ENCODE measurements around the gene CTIF.

CTIF gene

GRCh38 chr18:48493434-48494230, 45.2 kb upstream of the CTIF start:
- Histone ChIP-seq H3K4me3 (ENCODE audit: insufficient read depth, low read length, poor library complexity, severe bottlenecking) (no peak overlapping the region), H3F3A (ENCODE audit: insufficient read depth) (no peaks in the 10 kb centered on the region), H3K27me3 (ENCODE audit: low read length) (no peaks in the 10 kb centered on the region), H2AFZ (ENCODE audit: low read depth, low read length, severe bottlenecking) (no peak overlapping the region), H3K9me2 (replicated peaks; ENCODE audit: insufficient read depth, low read length) (no peaks in the 10 kb centered on the region), H3K9ac (ENCODE audit: low read length) (no peak overlapping the region), H4K20me1 (ENCODE audit: low read depth, low read length) (no peaks in the 10 kb centered on the region), H3K27ac (ENCODE audit: low read depth, low read length) (no peak overlapping the region), H3K79me2 (ENCODE audit: insufficient read depth, low read length) (no peaks in the 10 kb centered on the region), H3K36me3 (ENCODE audit: low read length) (no peaks in the 10 kb centered on the region), H3K4me2 (ENCODE audit: low read depth, low read length, poor library complexity, severe bottlenecking) (no peak overlapping the region), H3K9me3 (ENCODE audit: insufficient read depth, low read length) (no peaks in the 10 kb centered on the region)
- TF ChIP-seq CTCF (IDR thresholded peaks at IDR 0.05; ENCODE audit: insufficient read depth, low read length, poor library complexity, severe bottlenecking), result no peak
- no peak for TF ChIP-seq EZH2phosphoT487 (conservative IDR thresholded peaks at IDR 0.05; ENCODE audit: low read length)

- no peaks in the 10 kb centered on the region for H3K36me3 ChIP-seq (ENCODE audit: low read length)
- H3K9me2 ChIP-seq (replicated peaks; ENCODE audit: insufficient read depth, low read length), result no peaks in the 10 kb centered on the region
- no peak overlapping the region for H3K4me2 ChIP-seq (ENCODE audit: low read depth, low read length, poor library complexity, severe bottlenecking)
- no peak overlapping the region for H3K4me3 ChIP-seq (ENCODE audit: insufficient read depth, low read length, poor library complexity, severe bottlenecking)
- no peak overlapping the region for H2AFZ ChIP-seq (ENCODE audit: low read depth, low read length, severe bottlenecking)
- no peak overlapping the region for H3K9ac ChIP-seq (ENCODE audit: low read length)
- H3K27me3 ChIP-seq (ENCODE audit: low read length), result no peaks in the 10 kb centered on the region
- H4K20me1 ChIP-seq (ENCODE audit: low read depth, low read length), result no peaks in the 10 kb centered on the region
- no peaks in the 10 kb centered on the region for H3F3A ChIP-seq (ENCODE audit: insufficient read depth)
- H3K79me2 ChIP-seq (ENCODE audit: insufficient read depth, low read length), result no peaks in the 10 kb centered on the region
- H3K9me3 ChIP-seq (ENCODE audit: insufficient read depth, low read length), result no peaks in the 10 kb centered on the region
- TF ChIP-seq EZH2phosphoT487 (conservative IDR thresholded peaks at IDR 0.05; ENCODE audit: low read length) (no peak), CTCF (IDR thresholded peaks at IDR 0.05; ENCODE audit: insufficient read depth, low read length, poor library complexity, severe bottlenecking) (no peak)
- H3K27ac ChIP-seq (ENCODE audit: low read depth, low read length), result no peak overlapping the region
Observed at GRCh38 chr18:48497863-48498262, 41.0 kb upstream of the CTIF start.

GRCh38 chr18:48500517-48500916, 38.3 kb upstream of the CTIF start:
- TF ChIP-seq CTCF (IDR thresholded peaks at IDR 0.05; ENCODE audit: insufficient read depth, low read length, poor library complexity, severe bottlenecking), result no peak
- no peak for TF ChIP-seq EZH2phosphoT487 (conservative IDR thresholded peaks at IDR 0.05; ENCODE audit: low read length)
- Histone ChIP-seq H4K20me1 (ENCODE audit: low read depth, low read length) (no peaks in the 10 kb centered on the region), H3F3A (ENCODE audit: insufficient read depth) (no peaks in the 10 kb centered on the region)

More at GRCh38 chr18:48500517-48500916, 38.3 kb upstream of the CTIF start:
- H3K27me3 ChIP-seq (ENCODE audit: low read length), result no peaks in the 10 kb centered on the region
- H3K36me3 ChIP-seq (ENCODE audit: low read length), result no peaks in the 10 kb centered on the region
- no peaks in the 10 kb centered on the region for H3K9me2 ChIP-seq (replicated peaks; ENCODE audit: insufficient read depth, low read length)
- no peaks in the 10 kb centered on the region for H3K79me2 ChIP-seq (ENCODE audit: insufficient read depth, low read length)
- no peak overlapping the region for H3K9ac ChIP-seq (ENCODE audit: low read length)
- H3K9me3 ChIP-seq (ENCODE audit: insufficient read depth, low read length), result peaks cover 9% of the 10 kb centered on the region; the same call in 1 of the 2 replicates
- H2AFZ ChIP-seq (ENCODE audit: low read depth, low read length, severe bottlenecking), result no peak overlapping the region
- no peak overlapping the region for H3K4me3 ChIP-seq (ENCODE audit: insufficient read depth, low read length, poor library complexity, severe bottlenecking)
- no peak overlapping the region for H3K4me2 ChIP-seq (ENCODE audit: low read depth, low read length, poor library complexity, severe bottlenecking)
- no peak overlapping the region for H3K27ac ChIP-seq (ENCODE audit: low read depth, low read length)
